Osteoblast (primary cell): ENCODE data around the gene MAMDC2. TPM values are rescaled to one million over a fixed set of nuclear protein-coding genes. Genes with fewer than 3 reads are reported as not detected.

Source experiments
- DNase-seq: peaks from one replicate; pipeline ENCODE4 v3.0.0; 2011; ENCODE audit warnings: low spot score, mixed read lengths; ENCODE audit not compliant: insufficient read length; ENCODE audit errors: missing footprints
- H2AFZ ChIP-seq: 2 replicates; pipeline ENCODE4 v1.6.0; 2011; ENCODE audit warnings: mild to moderate bottlenecking, low read length
- H3K27ac ChIP-seq: 2 replicates; pipeline ENCODE4 v1.5.1; 2011; ENCODE audit warnings: mild to moderate bottlenecking, low read depth, low read length, moderate library complexity
- H3K27me3 ChIP-seq: 2 replicates; pipeline ENCODE4 v1.6.0; 2012; ENCODE audit warnings: mild to moderate bottlenecking, control low read depth, inconsistent platforms, low read length, moderate library complexity; ENCODE audit not compliant: insufficient read depth
- H3K36me3 ChIP-seq: 2 replicates; pipeline ENCODE4 v1.5.1; 2011; ENCODE audit warnings: mild to moderate bottlenecking, low read length, control low read depth, moderate library complexity; ENCODE audit not compliant: insufficient read depth
- H3K4me1 ChIP-seq: 2 replicates; pipeline ENCODE4 v1.5.1; 2011; ENCODE audit warnings: mild to moderate bottlenecking, low read length, control low read depth, moderate library complexity; ENCODE audit not compliant: insufficient read depth
- H3K4me2 ChIP-seq: 2 replicates; pipeline ENCODE4 v1.6.0; 2011; ENCODE audit warnings: mild to moderate bottlenecking, low read length; ENCODE audit not compliant: insufficient read depth
- H3K4me3 ChIP-seq: fragments of 200-600 bp; sonication (generic); 3 replicates; pipeline ENCODE4 v1.5.1; 2012; ENCODE audit warnings: mild to moderate bottlenecking, low read length, inconsistent platforms; ENCODE audit not compliant: insufficient read depth
- H3K79me2 ChIP-seq: 2 replicates; pipeline ENCODE4 v1.6.0; 2012; ENCODE audit warnings: mild to moderate bottlenecking, low read length, control low read depth, inconsistent platforms; ENCODE audit not compliant: insufficient read depth
- H3K9me3 ChIP-seq: 2 replicates; pipeline ENCODE4 v1.5.1; 2011; ENCODE audit warnings: low read depth, low read length, control low read depth
- H4K20me1 ChIP-seq: 2 replicates; pipeline ENCODE4 v1.6.0; 2012; ENCODE audit warnings: mild to moderate bottlenecking, low read length, control low read depth; ENCODE audit not compliant: insufficient read depth
- total RNA-seq: library from RNA; depleted of rRNA; stranded (reverse); fragments of >200 nt; gene quantifications from 2 replicates; pipeline ENCODE4 v1.2.3, GENCODE V29; 2012
- TF ChIP-seq, protein P1 (sequence below): IDR thresholded peaks from 2 replicates; pipeline ENCODE4 v1.5.1; 2011; ENCODE audit warnings: mild to moderate bottlenecking, low read depth, low read length, moderate library complexity; ENCODE audit errors: extremely low read depth

The MAMDC2 gene
- total RNA-seq, 1 donor = 1.4 TPM

DNA sequence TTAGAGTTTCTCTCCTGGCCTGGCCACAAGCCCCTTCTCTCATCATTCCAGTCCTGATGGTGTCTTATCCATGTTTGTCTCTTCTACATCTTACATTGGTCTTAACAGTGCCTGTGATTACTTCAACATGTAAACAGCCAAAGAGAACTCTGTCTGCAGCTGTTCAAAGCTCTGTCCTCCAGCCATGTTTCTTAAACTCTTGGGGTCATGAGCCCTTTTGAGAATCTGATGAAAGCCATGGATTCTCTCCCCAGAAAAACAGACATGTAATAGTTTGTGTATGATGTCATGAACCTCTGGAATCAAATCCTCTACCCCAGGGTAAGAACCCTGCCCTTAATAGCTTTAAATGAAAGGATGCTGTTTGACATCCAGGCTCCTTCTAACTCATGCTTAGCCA lies 30.1 kb downstream of the MAMDC2 start:
- Histone ChIP-seq H3K4me3 (no peak overlapping the region), H3K36me3 (no peaks in the 10 kb centered on the region), H3K4me1 (peaks cover 3% of the 10 kb centered on the region), H3K27ac (no peak overlapping the region), H2AFZ (no peak overlapping the region), H4K20me1 (no peaks in the 10 kb centered on the region), H3K9me3 (no peaks in the 10 kb centered on the region), H3K4me2 (no peak overlapping the region), H3K27me3 (no peaks in the 10 kb centered on the region), H3K79me2 (no peaks in the 10 kb centered on the region)
- no peak for DNase-seq
- TF ChIP-seq, protein P1, sequence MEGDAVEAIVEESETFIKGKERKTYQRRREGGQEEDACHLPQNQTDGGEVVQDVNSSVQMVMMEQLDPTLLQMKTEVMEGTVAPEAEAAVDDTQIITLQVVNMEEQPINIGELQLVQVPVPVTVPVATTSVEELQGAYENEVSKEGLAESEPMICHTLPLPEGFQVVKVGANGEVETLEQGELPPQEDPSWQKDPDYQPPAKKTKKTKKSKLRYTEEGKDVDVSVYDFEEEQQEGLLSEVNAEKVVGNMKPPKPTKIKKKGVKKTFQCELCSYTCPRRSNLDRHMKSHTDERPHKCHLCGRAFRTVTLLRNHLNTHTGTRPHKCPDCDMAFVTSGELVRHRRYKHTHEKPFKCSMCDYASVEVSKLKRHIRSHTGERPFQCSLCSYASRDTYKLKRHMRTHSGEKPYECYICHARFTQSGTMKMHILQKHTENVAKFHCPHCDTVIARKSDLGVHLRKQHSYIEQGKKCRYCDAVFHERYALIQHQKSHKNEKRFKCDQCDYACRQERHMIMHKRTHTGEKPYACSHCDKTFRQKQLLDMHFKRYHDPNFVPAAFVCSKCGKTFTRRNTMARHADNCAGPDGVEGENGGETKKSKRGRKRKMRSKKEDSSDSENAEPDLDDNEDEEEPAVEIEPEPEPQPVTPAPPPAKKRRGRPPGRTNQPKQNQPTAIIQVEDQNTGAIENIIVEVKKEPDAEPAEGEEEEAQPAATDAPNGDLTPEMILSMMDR = no peak

DNA sequence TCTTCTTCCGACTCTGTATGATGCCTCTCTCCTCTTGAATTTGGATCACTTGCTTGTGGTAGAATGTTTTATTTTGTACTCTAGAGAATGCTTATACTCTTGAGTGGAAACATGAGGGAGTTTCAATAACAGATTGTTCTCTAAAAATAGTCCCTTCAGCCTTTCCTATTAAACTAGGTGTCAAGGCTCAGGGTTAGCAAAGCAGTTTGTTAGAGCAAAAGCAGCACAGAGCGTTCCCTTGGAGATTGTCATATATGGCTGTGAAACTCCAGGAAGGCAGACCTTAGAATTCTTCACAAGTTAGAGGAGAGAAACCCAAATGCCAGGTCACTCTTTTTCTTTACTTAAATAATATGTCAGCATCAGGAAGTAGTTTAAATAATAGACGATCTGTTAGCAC lies 33.0 kb downstream of the MAMDC2 start:
- Histone ChIP-seq H3K27me3 (no peaks in the 10 kb centered on the region), H4K20me1 (no peaks in the 10 kb centered on the region), H2AFZ (no peak overlapping the region), H3K4me3 (no peak overlapping the region), H3K4me1 (peaks cover 25% of the 10 kb centered on the region), H3K36me3 (no peaks in the 10 kb centered on the region), H3K79me2 (no peaks in the 10 kb centered on the region), H3K27ac (no peak overlapping the region), H3K4me2 (no peak overlapping the region), H3K9me3 (no peaks in the 10 kb centered on the region)
- no peak for DNase-seq
- TF ChIP-seq, protein P1 = no peak

DNA sequence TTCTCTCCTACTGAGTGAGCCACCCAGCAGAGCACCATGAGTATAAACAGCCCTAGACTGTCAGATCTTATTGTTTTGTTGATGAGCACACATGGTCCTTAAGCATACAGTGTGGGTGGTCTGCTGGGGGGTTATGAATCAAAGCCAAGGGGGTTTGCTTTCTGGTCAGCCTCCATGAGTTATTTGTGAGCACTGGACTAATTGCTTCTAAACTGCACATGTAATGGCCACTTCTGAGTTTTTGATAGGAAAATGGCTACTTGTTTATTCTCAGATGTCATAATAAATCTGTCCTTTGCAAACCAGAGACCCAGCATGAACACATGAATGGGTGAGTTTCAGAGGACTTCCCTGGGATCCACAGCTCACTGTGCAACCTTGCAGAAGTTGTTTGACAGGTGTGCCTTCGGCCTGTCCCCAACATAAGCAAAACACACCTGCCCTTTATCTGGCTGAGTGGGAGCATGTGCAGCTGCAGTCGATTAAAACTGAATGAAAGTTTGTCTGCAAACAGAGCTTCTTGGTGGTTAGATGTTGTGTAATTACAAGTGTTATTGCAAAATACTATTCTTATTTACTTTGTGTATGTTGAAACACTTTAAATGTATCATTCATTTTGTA lies 35.9 kb downstream of the MAMDC2 start:
- TF ChIP-seq, protein P1 = no peak
- H3K4me2 ChIP-seq = no peak overlapping the region
- H3K4me1 ChIP-seq = peaks cover 22% of the 10 kb centered on the region
- H3K36me3 ChIP-seq = no peaks in the 10 kb centered on the region
- no peak overlapping the region for H3K4me3 ChIP-seq
- no peak for DNase-seq
- no peak overlapping the region for H2AFZ ChIP-seq
- H3K27ac ChIP-seq = no peak overlapping the region
- no peaks in the 10 kb centered on the region for H3K79me2 ChIP-seq
- no peaks in the 10 kb centered on the region for H4K20me1 ChIP-seq
- H3K9me3 ChIP-seq = no peaks in the 10 kb centered on the region
- no peaks in the 10 kb centered on the region for H3K27me3 ChIP-seq

DNA sequence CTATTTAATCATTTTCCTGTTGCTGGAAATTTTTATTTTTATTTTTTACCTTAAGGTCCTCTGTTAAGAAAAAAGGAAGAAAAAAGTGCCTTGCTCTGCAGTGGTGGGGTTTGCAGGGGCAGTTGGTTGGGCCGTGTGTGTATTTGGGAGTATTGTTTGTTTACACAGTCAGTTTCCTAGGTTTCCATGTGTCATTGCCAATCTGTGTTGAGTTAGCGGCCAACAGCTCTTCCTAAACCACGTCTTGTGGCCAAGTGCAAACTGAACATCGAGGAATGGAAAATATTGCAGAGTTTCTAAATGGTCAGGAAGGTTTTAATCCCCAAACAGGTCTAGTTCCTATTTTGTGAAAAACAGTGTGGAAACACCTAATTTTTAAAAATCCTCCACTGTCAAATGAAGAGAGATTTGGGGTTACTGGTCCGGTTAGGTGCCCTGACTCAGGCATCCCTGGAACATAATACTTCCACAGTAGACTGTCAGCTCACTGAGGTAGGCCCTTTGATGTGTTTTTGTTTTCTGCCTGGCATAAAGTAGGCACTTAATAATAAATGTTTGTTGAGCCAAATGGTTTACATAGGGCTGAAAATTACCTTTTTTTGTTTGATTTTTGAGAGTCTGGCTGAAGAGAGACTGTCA lies 37.0 kb downstream of the MAMDC2 start:
- H3K27ac ChIP-seq = peak overlapping the region; percentile 57

More for the DNA sequence above, 37.0 kb downstream of the MAMDC2 start:
- Histone ChIP-seq H3K9me3 (no peaks in the 10 kb centered on the region), H3K4me3 (no peak overlapping the region), H3K36me3 (no peaks in the 10 kb centered on the region), H3K27me3 (no peaks in the 10 kb centered on the region), H2AFZ (no peak overlapping the region), H4K20me1 (no peaks in the 10 kb centered on the region), H3K79me2 (no peaks in the 10 kb centered on the region), H3K4me1 (peaks cover 22% of the 10 kb centered on the region), H3K4me2 (peak overlapping the region; percentile 21)
- TF ChIP-seq, protein P1 = no peak
- peak; percentile 50 for DNase-seq
